ENCODE data around the gene ODC1. TPM values are rescaled to one million over a fixed set of nuclear protein-coding genes. Genes with fewer than 3 reads are reported as not detected.

The ODC1 gene
- total RNA-seq, 2 experiments from 2014 or later, result 357 to 367 TPM

GRCh38 chr2:10482913-10483312, 34.8 kb upstream of the ODC1 start:
- Mint-ChIP-seq H3K4me1 (peaks cover 19% of the 10 kb centered on the region), H3K27ac (no peak overlapping the region), H3K9me3 (no peaks in the 10 kb centered on the region), H3K27me3 (no peaks in the 10 kb centered on the region), H3K4me3 (no peak overlapping the region), H3K36me3 (no peaks in the 10 kb centered on the region)
- no peak for DNase-seq

- Mint-ChIP-seq H3K9me3 (no peaks in the 10 kb centered on the region), H3K4me1 (peaks cover 20% of the 10 kb centered on the region), H3K27ac (no peak overlapping the region), H3K4me3 (no peak overlapping the region), H3K27me3 (no peaks in the 10 kb centered on the region), H3K36me3 (no peaks in the 10 kb centered on the region)
- no peak for DNase-seq
These were observed 34.3 kb upstream of the ODC1 start for GRCh38 chr2:10482460-10482859.

GRCh38 chr2:10481666-10482157, 33.6 kb upstream of the ODC1 start:
- Mint-ChIP-seq H3K4me1 (peaks cover 22% of the 10 kb centered on the region), H3K4me3 (no peak overlapping the region), H3K9me3 (no peaks in the 10 kb centered on the region), H3K27me3 (no peaks in the 10 kb centered on the region), H3K27ac (no peak overlapping the region), H3K36me3 (no peaks in the 10 kb centered on the region)
- DNase-seq, result no peak

- no peaks in the 10 kb centered on the region for H3K27me3 Mint-ChIP-seq
- H3K9me3 Mint-ChIP-seq, result no peaks in the 10 kb centered on the region
- peak overlapping the region; percentile 2 for H3K27ac Mint-ChIP-seq
- DNase-seq, result no peak
- H3K4me1 Mint-ChIP-seq, result peaks cover 21% of the 10 kb centered on the region
- H3K36me3 Mint-ChIP-seq, result no peaks in the 10 kb centered on the region
- no peak overlapping the region for H3K4me3 Mint-ChIP-seq
These were observed 33.0 kb upstream of the ODC1 start for GRCh38 chr2:10481055-10481665.

- no peaks in the 10 kb centered on the region for H3K36me3 Mint-ChIP-seq
- H3K9me3 Mint-ChIP-seq, result no peaks in the 10 kb centered on the region
- peak overlapping the region; percentile 2 for H3K27ac Mint-ChIP-seq
- DNase-seq, result no peak
- peaks cover 19% of the 10 kb centered on the region for H3K4me1 Mint-ChIP-seq
- no peaks in the 10 kb centered on the region for H3K27me3 Mint-ChIP-seq
- H3K4me3 Mint-ChIP-seq, result no peak overlapping the region
These were observed 32.3 kb upstream of the ODC1 start for GRCh38 chr2:10480359-10480949.

- no peak for DNase-seq
- no peaks in the 10 kb centered on the region for H3K9me3 Mint-ChIP-seq
- peaks cover 19% of the 10 kb centered on the region for H3K4me1 Mint-ChIP-seq
- H3K27me3 Mint-ChIP-seq, result no peaks in the 10 kb centered on the region
- no peaks in the 10 kb centered on the region for H3K36me3 Mint-ChIP-seq
- no peak overlapping the region for H3K4me3 Mint-ChIP-seq
- no peak overlapping the region for H3K27ac Mint-ChIP-seq
These were observed 30.8 kb upstream of the ODC1 start for GRCh38 chr2:10478916-10479315.

GRCh38 chr2:10478298-10478625, 30.1 kb upstream of the ODC1 start:
- H3K27me3 Mint-ChIP-seq, result no peaks in the 10 kb centered on the region
- H3K4me3 Mint-ChIP-seq, result no peak overlapping the region
- no peaks in the 10 kb centered on the region for H3K36me3 Mint-ChIP-seq

GRCh38 chr2:10477443-10478297, 29.5 kb upstream of the ODC1 start:
- Mint-ChIP-seq H3K4me1 (peaks cover 19% of the 10 kb centered on the region), H3K36me3 (no peaks in the 10 kb centered on the region), H3K4me3 (no peak overlapping the region), H3K9me3 (no peaks in the 10 kb centered on the region), H3K27ac (peak overlapping the region; percentile 85), H3K27me3 (no peaks in the 10 kb centered on the region)
- DNase-seq, result peak; percentile 28

More at GRCh38 chr2:10478298-10478625, 30.1 kb upstream of the ODC1 start:
- peaks cover 19% of the 10 kb centered on the region for H3K4me1 Mint-ChIP-seq
- no peaks in the 10 kb centered on the region for H3K9me3 Mint-ChIP-seq
- DNase-seq, result no peak
- no peak overlapping the region for H3K27ac Mint-ChIP-seq

GRCh38 chr2:10476723-10477442, 28.8 kb upstream of the ODC1 start:
- peaks cover 19% of the 10 kb centered on the region for H3K4me1 Mint-ChIP-seq
- no peaks in the 10 kb centered on the region for H3K27me3 Mint-ChIP-seq
- no peaks in the 10 kb centered on the region for H3K36me3 Mint-ChIP-seq
- no peak for DNase-seq
- no peak overlapping the region for H3K4me3 Mint-ChIP-seq
- peak overlapping the region; percentile 85 for H3K27ac Mint-ChIP-seq
- H3K9me3 Mint-ChIP-seq, result no peaks in the 10 kb centered on the region

- Mint-ChIP-seq H3K4me3 (no peak overlapping the region), H3K36me3 (no peaks in the 10 kb centered on the region), H3K27me3 (no peaks in the 10 kb centered on the region), H3K4me1 (peaks cover 19% of the 10 kb centered on the region), H3K27ac (no peak overlapping the region), H3K9me3 (no peaks in the 10 kb centered on the region)
- no peak for DNase-seq
These were observed 27.9 kb upstream of the ODC1 start for GRCh38 chr2:10475811-10476660.

- Mint-ChIP-seq H3K27me3 (no peaks in the 10 kb centered on the region), H3K4me1 (peaks cover 19% of the 10 kb centered on the region), H3K9me3 (no peaks in the 10 kb centered on the region), H3K27ac (no peak overlapping the region), H3K4me3 (no peak overlapping the region), H3K36me3 (no peaks in the 10 kb centered on the region)
- no peak for DNase-seq
These were observed 27.1 kb upstream of the ODC1 start for GRCh38 chr2:10475221-10475722.

- Mint-ChIP-seq H3K4me3 (no peak overlapping the region), H3K27ac (no peak overlapping the region), H3K27me3 (no peaks in the 10 kb centered on the region), H3K4me1 (peaks cover 15% of the 10 kb centered on the region), H3K36me3 (no peaks in the 10 kb centered on the region), H3K9me3 (no peaks in the 10 kb centered on the region)
- no peak for DNase-seq
These were observed 25.1 kb upstream of the ODC1 start for GRCh38 chr2:10473121-10473756.

GRCh38 chr2:10471955-10472354, 23.8 kb upstream of the ODC1 start:
- DNase-seq, result no peak
- Mint-ChIP-seq H3K4me3 (no peak overlapping the region), H3K4me1 (peaks cover 2% of the 10 kb centered on the region), H3K36me3 (no peaks in the 10 kb centered on the region), H3K9me3 (no peaks in the 10 kb centered on the region), H3K27me3 (no peaks in the 10 kb centered on the region), H3K27ac (no peak overlapping the region)

Measured in activated naive CD8-positive, alpha-beta T cell treated with anti-CD3 and anti-CD28 coated beads for 36 hours (primary cell).